Endometrial microvascular endothelial cells (primary cell): ENCODE data around the gene TST. TPM values are rescaled to one million over a fixed set of nuclear protein-coding genes. Genes with fewer than 3 reads are reported as not detected.

Experiments
- in situ Hi-C: cut with HindIII; loops from 2 replicates; pipeline ENCODE4 v1.10.0; 2017; ENCODE audit warnings: low sequenced_read_pairs, low pct_unique_long_range_greater_than_20kb; ENCODE audit errors: inconsistent ontology term
- total RNA-seq: library from RNA; depleted of rRNA; stranded (reverse); fragments of >200 nt; gene quantifications from one replicate; pipeline ENCODE4 v1.2.3, GENCODE V29; 2015; ENCODE audit errors: inconsistent ontology term

Gene TST
- total RNA-seq, 1 donor from 2014 or later, result 43.2 TPM

DNA sequence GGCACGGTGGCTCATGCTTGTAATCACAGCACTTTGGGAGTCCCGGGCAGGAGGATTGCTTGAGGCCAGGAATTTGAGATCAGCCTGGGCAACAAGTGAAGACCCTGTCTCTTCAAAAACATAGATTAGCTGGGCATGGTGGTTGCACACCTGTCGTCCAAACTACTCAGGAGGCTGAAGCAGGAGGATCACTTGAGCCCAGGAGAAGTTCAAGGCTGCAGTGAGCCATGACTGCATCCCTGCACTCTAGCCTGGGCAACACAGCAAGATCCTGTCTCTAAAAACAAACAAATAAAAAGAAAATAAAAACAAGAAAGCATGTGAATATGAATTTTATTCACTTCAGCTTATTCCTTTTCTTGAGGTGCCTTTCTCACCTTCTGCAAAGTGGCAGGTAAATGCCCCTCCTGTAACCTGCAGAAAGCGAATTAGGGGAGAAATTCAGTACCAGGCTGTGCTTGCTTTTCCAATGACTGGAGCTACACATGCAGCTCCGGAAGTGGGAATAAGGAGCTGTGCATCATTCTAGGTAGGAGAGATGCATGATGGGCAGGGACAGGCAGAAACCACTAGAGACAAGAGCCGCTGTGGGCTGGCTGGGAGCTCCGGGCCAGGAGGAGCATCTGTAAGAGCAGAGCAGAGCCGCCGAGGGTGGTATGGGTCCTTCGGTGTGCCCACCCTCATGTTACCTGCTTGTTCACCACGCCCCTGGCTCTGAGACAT is 17.6 kb upstream of the TST start:
- in situ Hi-C loops, result loop anchor here (10.0 kb wide), 1 partner anchor 262 kb away; the partner anchor contains the start of gene IFT27

DNA sequence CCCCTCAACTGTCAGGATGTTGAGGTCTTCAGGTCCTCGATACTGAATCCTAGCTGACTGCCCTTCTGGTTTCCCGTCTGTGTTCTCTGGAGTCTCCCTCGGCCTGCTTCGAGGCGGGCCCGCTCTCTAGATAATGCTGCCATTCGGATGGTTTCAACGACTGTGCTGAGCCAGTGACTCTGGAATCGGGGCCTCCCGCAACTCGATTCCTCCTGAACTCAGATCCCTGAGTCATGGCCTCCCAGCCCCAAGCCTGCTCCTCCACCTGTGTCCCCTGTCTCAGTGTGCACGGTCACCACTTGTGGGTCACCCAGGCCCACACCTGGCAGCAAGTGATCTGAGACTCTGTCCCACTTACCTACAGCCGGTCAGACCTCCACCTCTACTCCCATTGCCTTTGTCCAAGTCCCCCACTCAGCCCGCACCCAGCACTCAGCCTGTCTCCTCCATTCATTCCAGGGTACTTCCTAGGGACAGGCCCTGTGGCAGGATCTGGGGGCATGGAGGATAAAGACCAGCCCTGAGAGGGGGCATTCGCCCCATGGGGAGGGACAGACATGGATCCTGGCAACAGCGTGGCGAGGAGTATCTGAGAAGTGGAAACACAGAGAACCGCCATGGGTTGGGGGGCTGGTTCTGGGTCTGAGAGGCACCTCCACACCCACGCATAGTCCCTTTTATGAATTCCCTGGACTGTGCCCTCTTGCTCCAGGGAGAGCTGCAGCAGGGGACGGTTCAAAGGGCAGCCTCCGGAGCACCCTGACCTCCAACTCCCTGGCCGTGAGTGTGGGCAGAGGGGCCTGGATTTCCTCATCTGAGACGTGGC is 14.6 kb upstream of the TST start:
- in situ Hi-C loops, result loop anchor here (10.0 kb wide), 1 partner anchor 259 kb away; the partner anchor contains the start of gene IFT27

DNA sequence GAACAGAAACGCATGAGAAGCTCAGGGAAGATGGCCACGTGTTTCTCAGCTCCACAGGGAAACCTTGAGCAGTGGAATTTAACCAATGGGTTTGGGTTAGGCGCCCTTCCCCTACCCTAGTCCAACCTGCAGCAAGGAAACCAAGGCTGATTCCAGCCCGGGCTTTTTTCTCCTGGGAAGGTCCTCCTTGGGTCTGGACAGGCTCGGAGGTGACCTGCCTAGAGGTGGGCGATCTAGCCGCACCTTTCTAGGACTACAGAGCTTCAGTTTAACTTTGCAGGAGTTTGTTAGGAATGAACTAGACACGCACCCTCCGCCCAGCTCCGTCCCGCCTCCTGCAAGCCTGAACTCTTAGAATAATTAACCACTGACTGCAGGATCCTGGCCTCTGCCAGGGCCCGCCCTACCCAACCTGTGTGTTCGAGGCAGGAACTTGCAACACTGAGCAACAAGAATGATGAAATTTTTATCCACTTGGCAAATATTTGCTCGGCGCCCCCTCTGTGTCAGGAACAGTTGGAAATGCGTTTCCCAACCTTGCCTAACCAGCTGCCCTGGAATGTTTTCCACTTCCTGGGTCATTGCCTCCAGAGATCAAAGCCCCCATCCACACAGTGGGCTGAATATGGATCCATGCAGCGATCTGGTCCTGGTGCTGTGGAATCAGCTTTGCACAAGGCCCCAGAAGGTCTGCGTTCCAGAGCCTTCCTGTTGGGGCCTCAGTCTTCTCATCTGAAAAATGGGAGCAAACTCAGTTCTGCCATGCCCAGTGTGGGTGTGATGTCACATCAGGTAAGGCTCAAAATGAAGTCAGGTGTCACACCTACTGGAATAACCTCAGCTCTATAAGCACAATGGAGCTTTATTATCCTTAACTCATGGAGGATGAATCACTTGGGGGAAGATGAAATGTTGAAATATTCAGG is 13.6 kb upstream of the TST start:
- in situ Hi-C loops, result loop anchor here (10.0 kb wide), 1 partner anchor 258 kb away; the partner anchor contains the start of gene IFT27

DNA sequence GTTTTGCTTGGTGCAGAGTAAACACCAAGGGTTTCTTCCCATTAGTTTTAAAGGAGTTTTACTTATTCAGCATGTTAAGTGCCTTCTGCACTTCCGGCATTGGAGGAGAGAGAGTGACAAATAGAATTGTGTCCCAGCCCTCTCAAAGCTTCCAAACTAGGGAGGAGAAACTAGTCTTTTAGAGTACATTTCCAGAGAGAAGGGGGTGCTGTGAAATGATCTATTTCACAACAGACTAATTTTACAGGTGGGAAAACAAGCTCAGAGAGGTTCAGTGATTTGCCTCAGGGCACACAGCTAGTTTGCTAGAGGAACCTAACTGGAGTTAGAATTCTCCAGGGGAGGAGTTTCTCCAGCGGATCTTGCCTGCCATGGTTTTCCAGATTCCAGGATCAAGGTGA is 12.9 kb upstream of the TST start:
- in situ Hi-C loops, result loop anchor here (10.0 kb wide), 1 partner anchor 257 kb away; the partner anchor contains the start of gene IFT27

DNA sequence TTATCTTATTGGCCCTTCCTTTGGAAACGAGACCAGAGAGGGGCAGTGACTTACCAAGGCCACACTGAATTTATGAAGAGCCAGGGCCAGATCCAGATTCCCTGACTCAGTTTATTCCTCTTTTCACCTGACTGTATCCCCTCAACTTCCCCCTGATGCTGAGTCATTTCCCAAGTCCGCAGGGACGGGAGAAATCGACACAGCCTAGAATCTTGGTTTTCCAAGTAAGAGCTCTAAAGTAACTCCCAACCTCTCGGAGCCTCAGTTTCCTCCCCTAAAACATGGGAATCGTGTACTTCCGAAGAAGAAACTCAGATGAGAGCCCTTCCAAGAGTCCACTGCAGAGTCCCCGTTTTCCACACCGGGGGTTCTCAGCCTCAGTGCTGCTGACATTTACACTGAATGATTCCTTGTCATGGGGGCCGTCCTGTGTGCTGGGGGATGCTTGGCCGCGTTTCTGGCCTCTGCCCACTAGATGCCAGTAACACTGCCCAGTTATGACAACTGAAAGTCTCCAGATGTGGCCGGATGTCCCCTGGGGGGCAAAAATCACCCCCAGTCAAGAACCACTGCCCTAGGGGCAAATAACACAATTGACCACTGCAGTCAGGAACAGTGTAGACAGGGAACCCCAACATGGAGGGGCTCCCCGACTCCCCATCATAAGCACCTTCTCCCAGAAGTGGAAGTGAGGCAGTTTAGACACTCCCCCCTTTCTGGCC is 11.5 kb upstream of the TST start:
- in situ Hi-C loops, result loop anchor here (10.0 kb wide), 1 partner anchor 256 kb away; the partner anchor contains the start of gene IFT27

DNA sequence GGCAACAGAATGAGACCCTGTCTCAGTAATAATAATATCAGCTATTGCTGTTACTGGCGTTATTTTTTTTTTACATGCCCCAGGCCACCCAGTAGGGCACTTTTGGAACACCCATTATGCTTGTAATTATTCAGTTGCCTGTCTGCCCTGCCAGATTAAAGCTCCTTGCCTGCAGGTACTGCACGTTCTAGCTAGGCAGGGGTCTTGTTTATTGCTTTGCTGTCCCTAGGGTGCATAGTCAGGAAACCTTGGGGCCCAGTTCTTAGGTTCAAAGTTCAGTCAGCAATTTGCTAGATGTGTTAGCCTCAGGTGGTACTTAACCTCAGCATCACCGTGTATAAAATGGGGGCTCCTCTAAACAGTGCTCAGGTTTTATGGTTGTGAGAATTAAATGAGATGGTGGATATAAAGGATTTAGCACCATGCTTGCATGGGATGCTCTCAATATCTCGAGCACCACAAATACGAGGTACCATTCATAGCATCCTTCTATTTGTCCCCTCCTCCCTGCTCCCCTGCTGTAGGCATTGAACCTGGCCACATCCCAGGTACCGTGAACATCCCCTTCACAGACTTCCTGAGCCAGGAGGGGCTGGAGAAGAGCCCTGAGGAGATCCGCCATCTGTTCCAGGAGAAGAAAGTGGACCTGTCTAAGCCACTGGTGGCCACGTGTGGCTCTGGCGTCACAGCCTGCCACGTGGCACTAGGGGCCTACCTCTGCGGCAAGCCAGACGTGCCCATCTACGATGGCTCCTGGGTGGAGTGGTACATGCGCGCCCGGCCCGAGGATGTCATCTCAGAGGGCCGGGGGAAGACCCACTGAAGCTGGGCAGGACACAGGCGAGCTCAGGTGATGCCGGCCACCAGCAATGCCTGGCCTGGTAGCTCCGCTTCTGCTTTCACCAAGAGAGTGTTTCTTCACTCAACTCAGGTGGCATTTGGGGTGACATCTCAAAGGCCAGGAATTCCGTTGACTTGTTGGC is 9.7 kb upstream of the TST start:
- in situ Hi-C loops, result no loop called here

DNA sequence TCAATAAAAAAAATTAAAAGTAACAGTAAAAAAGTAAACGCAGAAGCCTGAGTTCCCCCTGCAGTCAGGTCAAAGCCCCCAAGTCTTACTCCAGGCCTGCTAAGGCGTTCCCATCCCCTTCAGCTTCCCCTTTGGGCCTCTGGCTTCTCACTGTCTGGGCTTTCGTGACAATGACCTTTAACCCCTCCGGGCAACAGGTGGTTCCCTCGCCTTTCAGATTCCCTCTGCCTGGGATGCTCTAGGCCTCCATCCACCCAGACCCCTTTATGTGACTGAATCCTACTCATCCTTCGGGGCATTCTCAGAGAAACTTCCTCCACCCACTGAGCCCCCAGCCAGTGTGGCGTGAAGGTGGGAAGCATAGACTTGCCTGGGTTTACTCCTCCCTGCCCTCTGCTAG is 8.3 kb upstream of the TST start:
- in situ Hi-C loops, result no loop called here

DNA sequence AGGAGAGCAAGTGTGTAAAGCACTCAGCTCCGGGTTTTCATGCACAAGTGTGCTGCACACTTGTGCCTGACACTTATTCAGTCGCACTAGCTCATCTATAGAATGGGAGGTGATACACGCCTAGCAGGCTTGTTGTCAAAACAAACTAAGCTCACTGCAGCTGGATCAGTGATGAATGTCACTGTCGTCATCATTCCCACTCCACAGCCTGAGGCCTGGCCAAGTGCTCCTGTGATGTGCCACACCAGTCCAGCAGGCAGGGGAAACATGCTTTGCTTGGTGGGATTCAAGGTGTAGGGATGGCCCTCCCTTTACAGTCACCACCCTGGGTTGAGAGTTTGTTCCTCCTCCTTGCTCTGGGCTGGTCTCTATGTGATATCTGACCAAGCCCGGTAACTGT is 7.1 kb upstream of the TST start:
- in situ Hi-C loops, result no loop called here

DNA sequence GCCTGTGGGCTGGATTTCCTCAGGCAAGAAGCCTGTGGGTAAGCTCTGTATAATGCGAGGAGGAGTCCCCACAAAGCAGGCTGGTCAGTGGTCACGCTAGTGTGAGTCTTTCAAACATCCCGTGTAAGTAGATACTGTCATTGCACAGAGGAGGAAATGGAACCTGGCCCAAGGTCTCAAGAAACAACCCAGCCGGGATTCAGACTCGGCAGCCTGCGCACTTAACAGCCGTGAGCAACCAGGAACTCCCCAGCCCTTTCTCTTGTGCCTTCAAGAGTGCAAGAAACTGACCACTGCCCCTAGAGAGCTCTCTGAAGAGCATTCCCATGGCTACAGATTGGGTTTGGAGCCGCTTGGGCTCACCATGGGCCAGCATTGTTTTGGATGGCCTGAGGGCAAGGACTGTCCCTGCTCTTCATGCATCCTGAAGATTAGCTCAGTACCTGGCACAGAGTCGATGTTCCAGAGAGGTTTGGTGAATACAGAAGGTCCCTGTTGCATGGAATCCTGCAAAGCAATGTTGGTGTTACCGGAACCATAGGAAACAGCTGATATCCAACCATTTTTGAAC is 6.3 kb upstream of the TST start:
- in situ Hi-C loops, result no loop called here

DNA sequence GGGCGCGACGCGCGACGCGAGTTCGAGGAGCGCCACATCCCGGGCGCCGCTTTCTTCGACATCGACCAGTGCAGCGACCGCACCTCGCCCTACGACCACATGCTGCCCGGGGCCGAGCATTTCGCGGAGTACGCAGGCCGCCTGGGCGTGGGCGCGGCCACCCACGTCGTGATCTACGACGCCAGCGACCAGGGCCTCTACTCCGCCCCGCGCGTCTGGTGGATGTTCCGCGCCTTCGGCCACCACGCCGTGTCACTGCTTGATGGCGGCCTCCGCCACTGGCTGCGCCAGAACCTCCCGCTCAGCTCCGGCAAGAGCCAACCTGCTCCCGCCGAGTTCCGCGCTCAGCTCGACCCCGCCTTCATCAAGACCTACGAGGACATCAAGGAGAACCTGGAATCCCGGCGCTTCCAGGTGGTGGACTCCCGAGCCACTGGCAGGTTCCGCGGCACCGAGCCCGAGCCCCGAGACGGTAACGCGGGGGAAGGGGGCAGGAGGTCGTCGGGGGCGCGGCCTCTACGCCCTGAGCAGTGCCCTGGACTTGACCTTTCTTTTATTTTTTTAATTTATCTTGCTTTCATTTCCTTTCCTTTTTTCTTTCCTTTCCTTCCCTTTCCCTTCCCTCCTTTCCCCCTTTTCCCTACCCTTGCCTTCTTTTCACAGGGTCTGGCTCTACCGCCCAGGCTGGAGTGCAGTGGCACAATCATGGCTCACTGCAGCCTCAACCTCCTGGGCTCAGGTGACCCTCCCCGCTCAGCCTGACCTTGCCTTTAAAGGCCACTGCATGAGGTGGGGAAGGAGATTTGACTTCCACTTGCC is 5.3 kb upstream of the TST start:
- in situ Hi-C loops, result no loop called here

DNA sequence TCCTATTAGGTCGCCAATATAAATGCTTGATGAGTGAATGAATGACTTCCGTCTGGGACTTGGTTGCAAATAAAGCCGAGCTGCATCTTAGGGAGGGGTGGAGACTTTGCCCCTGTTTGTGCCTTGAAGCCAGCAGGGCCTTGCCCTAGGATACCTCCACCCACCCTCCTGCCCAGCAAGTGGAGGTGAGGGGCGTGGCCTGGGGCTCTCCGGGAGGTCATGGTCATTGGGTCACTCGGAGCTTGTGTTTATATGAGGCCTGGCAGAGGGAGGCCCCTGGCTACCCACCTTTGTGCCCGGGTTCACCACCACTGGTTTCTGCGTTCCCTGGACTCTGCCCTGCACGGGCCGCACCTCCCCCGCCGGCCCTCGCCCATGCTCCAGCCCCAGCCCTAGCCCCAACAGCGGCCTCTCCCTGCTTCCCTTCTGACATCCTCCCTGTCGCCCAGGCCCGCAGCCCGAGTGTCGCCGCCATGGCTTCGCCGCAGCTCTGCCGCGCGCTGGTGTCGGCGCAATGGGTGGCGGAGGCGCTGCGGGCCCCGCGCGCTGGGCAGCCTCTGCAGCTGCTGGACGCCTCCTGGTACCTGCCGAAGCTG is 4.6 kb upstream of the TST start:
- in situ Hi-C loops, result no loop called here

DNA sequence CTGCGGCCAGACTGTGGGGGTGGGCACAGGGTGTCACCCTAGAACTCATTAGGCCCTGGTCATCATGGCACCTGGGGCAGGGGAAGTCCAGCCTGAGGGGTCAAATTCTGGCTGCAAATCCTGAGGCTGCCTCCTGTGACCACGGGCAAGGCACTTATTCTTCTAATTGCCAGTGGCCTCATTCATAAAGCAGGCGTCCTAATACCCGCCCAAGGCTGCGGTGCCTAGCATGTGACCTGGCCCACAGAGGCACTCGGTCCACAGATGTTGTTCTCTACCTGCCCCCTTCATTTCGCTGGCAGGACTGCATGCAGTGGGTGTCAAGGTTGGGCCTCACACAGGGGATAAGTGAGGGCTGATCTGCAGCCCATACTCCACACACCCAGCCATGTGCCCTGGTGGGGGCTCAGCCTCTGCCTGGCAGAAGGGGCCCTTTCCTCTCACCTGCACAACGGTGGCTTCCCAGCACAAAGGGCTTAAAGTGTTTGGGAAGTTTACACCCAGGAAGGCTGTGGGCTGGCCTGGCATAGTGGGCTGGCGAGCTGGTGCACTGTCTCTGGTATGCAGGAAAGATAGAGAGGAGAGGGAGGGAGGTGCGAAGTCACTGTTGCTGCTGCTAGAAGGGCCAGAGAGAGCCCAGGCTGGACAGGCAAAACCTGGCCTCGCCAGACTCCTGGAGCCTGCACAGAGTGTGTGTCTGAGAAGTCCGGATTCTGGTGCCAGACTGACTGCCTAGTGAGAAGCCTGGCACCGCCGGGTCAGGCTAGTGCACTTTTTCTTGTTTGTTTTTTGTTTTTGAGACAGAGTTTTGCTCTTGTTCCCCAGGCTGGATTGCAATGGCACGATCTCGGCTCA is 3.5 kb upstream of the TST start:
- in situ Hi-C loops, result no loop called here

DNA sequence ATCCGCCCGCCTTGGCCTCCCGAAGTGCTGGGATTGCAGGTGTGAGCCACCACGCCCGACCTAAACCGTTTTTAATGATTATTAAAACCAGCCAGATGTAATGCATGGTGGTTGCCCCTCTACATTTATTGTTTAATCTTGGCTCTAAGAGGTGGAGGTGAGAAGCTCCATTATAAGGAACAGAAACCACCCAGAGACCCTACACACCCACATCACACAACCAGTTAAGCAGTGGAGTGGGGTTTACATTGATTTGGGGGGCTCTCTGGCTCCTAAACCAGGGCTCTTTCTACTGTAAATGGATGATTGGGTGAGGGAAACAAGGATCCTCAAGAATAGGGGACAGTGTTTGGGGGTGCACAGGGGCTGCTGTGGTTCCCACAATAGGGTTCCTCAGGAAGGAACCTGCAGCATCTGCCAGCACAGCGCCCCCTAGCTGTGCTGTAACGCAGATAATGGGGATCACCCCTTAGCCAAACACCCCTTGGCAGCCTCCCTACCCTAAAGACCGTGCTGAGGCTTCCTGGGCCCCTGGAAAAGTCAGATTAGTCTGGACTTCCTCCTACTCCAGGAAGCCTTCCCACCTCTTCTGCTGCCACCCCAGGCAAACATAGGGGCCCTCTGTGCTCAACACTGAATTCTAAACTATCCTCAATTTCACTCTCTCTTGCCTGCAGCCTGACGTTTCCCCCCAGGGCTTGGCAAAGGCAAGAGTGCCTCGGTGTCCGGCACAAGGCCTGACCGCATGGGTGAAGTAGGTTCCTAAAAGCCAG is 2.6 kb upstream of the TST start:
- in situ Hi-C loops, result no loop called here

DNA sequence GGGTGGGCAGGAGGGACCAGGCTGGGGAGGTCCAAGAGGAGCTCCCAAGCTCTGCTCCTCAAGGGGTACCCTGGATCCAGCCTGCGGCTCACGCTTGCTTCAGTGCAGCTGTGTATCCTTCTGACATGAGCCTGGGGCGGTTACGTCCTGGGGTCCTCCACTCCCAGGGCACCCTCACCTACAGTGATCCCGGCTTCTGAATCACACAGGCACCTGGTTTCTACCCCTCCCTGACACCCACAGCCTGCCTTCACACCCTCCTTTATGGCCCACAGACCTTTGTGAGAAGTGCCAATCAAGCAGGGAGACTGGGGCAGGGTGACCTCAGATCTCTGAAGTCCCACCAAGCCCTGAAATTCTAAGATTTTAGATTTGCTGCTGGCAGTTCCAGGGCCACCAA is 1.8 kb upstream of the TST start:
- in situ Hi-C loops, result no loop called here

DNA sequence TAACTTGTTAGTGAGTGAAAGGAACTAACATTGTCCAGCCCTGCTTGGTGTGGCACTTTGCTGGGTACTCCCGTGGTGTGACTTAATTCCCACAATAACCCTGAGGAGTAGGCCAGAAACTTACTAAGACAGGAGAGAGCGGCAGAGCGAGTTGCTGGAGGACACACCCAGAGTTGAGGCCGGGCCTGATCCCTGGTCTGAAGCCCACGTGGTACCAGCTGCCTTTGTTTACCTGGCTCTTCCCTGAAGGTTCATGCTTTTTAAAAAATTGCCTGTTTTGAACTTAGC is 889 bp upstream of the TST start:
- in situ Hi-C loops, result no loop called here
